Activated naive CD4-positive, alpha-beta T cell treated with anti-CD3 and anti-CD28 coated beads for 36 hours (primary cell): ENCODE results near the gene LGR5. TPM values are rescaled to one million over a fixed set of nuclear protein-coding genes. Genes with fewer than 3 reads are reported as not detected.

Experiments used
- CTCF ChIA-PET: fragments of 350-600 bp; sonication (Branson Sonifier 250); formaldehyde crosslinking; loops from one replicate; lab custom pipeline; 2021; ENCODE audit warnings: antibody characterized with exemption; lab: Charles Lee
- DNase-seq: peaks from one replicate; pipeline ENCODE4 v3.0.0-alpha.2; 2020
- H3K27ac Mint-ChIP-seq: one replicate; pipeline ENCODE4 v1.8.0; 2021; ENCODE audit warnings: mild to moderate bottlenecking, mixed read lengths
- H3K27me3 Mint-ChIP-seq: one replicate; pipeline ENCODE4 v1.8.0; 2021; ENCODE audit warnings: low read depth, mixed read lengths
- H3K36me3 Mint-ChIP-seq: one replicate; pipeline ENCODE4 v1.8.0; 2021; ENCODE audit warnings: low read depth, mixed read lengths
- H3K4me1 Mint-ChIP-seq: one replicate; pipeline ENCODE4 v1.8.0; 2021; ENCODE audit warnings: low read depth, mixed read lengths
- H3K4me3 Mint-ChIP-seq: one replicate; pipeline ENCODE4 v1.8.0; 2021; ENCODE audit warnings: mild to moderate bottlenecking, moderate library complexity, mixed read lengths
- H3K9me3 Mint-ChIP-seq: one replicate; pipeline ENCODE4 v1.8.0; 2021; ENCODE audit warnings: mixed read lengths
- intact Hi-C: fragments of 100-400 bp; cut with micrococcal nuclease; formaldehyde crosslinking; loops from one replicate; pipeline ENCODE4 v1.15.1; 2023
- total RNA-seq, 2 experiments: library from RNA; stranded (reverse); gene quantifications; one replicate each; pipeline ENCODE4 v1.2.3, GENCODE V29; 2021

LGR5 gene, protein sequence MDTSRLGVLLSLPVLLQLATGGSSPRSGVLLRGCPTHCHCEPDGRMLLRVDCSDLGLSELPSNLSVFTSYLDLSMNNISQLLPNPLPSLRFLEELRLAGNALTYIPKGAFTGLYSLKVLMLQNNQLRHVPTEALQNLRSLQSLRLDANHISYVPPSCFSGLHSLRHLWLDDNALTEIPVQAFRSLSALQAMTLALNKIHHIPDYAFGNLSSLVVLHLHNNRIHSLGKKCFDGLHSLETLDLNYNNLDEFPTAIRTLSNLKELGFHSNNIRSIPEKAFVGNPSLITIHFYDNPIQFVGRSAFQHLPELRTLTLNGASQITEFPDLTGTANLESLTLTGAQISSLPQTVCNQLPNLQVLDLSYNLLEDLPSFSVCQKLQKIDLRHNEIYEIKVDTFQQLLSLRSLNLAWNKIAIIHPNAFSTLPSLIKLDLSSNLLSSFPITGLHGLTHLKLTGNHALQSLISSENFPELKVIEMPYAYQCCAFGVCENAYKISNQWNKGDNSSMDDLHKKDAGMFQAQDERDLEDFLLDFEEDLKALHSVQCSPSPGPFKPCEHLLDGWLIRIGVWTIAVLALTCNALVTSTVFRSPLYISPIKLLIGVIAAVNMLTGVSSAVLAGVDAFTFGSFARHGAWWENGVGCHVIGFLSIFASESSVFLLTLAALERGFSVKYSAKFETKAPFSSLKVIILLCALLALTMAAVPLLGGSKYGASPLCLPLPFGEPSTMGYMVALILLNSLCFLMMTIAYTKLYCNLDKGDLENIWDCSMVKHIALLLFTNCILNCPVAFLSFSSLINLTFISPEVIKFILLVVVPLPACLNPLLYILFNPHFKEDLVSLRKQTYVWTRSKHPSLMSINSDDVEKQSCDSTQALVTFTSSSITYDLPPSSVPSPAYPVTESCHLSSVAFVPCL
- not detected for total RNA-seq

- Mint-ChIP-seq H3K4me1 (peaks cover 18% of the 10 kb centered on the region), H3K9me3 (peaks cover 26% of the 10 kb centered on the region), H3K27me3 (peaks cover 55% of the 10 kb centered on the region), H3K36me3 (peaks cover 2% of the 10 kb centered on the region), H3K27ac (no peak within 1 kb of the TSS), H3K4me3 (peak within 1 kb of the TSS; percentile 74)
- peak; percentile 58 for DNase-seq
- intact Hi-C loops: loop anchor here (5.0 kb wide), 2 partner anchors 248 to 313 kb away; partner anchors contain the start of genes RAB21 and TMEM19
- CTCF ChIA-PET: interaction anchor here (1.4 kb wide), 1 partner anchor 307 kb away, joined by 4 read pairs; no protein-coding TSS in a partner anchor
Observed at GRCh38 chr12:71439613-71440344, at the start of gene LGR5. TSS of gene LGR5 (plus strand) at chr12:71439798. CDS start at chr12:71440081, 283 bp downstream.

- CTCF ChIA-PET: interaction anchor here (0.7 to 1.8 kb wide), 10 partner anchors 8 to 355 kb away, joined by 3 to 12 read pairs (median 3); no protein-coding TSS in a partner anchor
- Mint-ChIP-seq H3K27me3 (peaks cover 12% of the 10 kb centered on the region), H3K36me3 (no peaks in the 10 kb centered on the region), H3K9me3 (no peaks in the 10 kb centered on the region), H3K4me1 (no peaks in the 10 kb centered on the region), H3K4me3 (no peak overlapping the region), H3K27ac (no peak overlapping the region)
- DNase-seq: no peak
- intact Hi-C loops: loop anchor here (1.0 kb wide), 2 partner anchors 175 to 659 kb away; no protein-coding TSS in a partner anchor
Observed at GRCh38 chr12:71392521-71393145, 47.0 kb upstream of the LGR5 start.

DNA sequence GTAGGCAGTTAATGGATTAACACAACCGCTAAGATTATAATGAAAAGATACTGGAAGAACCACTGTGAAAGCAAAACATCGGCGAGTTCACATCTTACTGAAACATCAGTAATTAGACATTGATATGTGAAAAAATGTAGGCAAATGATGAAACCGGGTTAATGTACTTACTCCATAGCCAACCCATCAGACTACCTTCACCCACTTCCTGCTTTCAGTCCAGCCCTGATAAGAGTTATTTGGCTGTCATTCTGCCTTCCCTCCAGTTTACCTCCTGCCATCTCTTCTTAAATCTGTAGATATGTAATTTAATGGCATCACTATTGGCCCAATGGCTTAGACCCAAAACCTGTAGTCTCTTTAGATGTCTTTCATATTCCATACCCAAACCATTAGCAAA is 46.0 kb upstream of the LGR5 start:
- DNase-seq: no peak
- Mint-ChIP-seq H3K4me1 (no peaks in the 10 kb centered on the region), H3K27ac (no peak overlapping the region), H3K27me3 (peaks cover 8% of the 10 kb centered on the region), H3K36me3 (no peaks in the 10 kb centered on the region), H3K4me3 (no peak overlapping the region), H3K9me3 (no peaks in the 10 kb centered on the region)
- intact Hi-C loops: no loop called here
- CTCF ChIA-PET: interaction anchor here (1.1 to 1.6 kb wide), 2 partner anchors 354 to 803 kb away, joined by 3 to 12 read pairs; no protein-coding TSS in a partner anchor

DNA sequence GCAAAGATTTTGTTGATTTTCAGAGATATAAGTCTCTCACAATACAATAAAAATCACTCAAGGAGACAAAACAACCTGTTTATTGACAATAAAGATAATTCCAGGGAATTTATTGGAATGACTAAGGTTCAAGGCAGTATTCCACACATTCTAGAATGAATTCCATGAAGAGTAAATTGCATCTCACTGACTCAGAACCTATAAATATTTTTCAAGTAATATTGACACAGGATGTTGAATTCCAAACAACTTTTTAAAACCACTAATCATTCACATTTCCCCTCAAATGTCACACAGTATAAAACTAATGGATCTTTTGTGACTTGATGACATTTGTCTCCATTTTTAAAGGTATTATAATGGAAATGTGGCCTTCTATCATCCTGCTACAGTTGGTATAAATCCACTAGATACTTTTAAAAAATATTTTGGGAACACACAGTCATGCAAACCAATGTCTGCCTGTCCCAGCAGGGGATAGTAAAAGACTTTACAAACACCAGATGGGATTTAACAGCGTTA is 42.1 kb upstream of the LGR5 start:
- peaks cover under 1% of the 10 kb centered on the region for H3K27me3 Mint-ChIP-seq
- CTCF ChIA-PET: no interaction called here
- H3K9me3 Mint-ChIP-seq: no peaks in the 10 kb centered on the region
- intact Hi-C loops: no loop called here
- no peak overlapping the region for H3K4me3 Mint-ChIP-seq
- no peak for DNase-seq
- H3K27ac Mint-ChIP-seq: no peak overlapping the region
- H3K36me3 Mint-ChIP-seq: no peaks in the 10 kb centered on the region
- H3K4me1 Mint-ChIP-seq: no peaks in the 10 kb centered on the region

DNA sequence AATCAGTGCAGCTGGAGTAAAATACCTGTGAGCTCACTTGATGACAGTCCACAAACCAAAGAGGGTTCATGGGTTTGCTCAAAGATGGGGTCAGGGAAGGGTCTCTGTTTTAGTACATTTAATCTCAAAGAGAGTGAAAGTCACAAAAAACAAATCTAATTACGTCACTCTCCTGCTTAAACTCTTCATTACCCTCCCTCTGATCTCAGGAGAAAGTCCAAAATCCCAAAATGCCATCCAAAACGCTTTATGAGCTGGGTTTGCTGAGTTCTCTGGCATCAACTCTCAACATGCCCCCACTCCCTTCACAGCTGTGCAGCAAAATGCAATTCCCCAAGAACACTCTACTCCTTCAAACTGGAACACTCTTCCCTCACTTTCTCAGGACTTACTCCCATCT is 40.4 kb upstream of the LGR5 start:
- Mint-ChIP-seq H3K4me1 (no peaks in the 10 kb centered on the region), H3K9me3 (no peaks in the 10 kb centered on the region), H3K4me3 (no peak overlapping the region), H3K36me3 (no peaks in the 10 kb centered on the region), H3K27ac (no peak overlapping the region), H3K27me3 (peaks cover 10% of the 10 kb centered on the region)
- DNase-seq: no peak
- intact Hi-C loops: no loop called here
- CTCF ChIA-PET: interaction anchor here (1.4 kb wide), 1 partner anchor 11 kb away, joined by 3 read pairs; no protein-coding TSS in a partner anchor

DNA sequence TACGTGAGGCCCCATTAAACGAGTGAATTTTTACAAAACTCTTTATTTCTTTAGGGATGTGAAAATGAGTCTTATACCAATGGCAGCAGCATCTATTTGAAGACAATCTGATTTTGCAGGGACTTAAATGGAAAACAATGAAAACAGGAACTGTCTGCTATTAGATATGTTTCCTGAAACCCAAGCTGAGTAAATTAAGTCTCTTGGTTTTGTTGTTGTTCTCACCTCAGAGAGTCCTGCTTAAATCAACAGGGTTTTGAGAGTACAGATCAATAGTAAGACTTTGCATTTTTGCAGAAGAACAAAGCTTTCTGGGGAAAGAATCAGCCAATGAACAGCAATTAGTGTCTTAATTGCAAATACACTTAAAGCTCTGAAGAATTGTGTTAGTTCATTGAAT is 39.1 kb upstream of the LGR5 start:
- DNase-seq: no peak
- CTCF ChIA-PET: interaction anchor here (0.5 to 2.4 kb wide), 3 partner anchors 8 to 346 kb away, joined by 3 to 10 read pairs (median 7); no protein-coding TSS in a partner anchor
- H3K4me1 Mint-ChIP-seq: no peaks in the 10 kb centered on the region
- no peak overlapping the region for H3K4me3 Mint-ChIP-seq
- H3K27ac Mint-ChIP-seq: no peak overlapping the region
- no peaks in the 10 kb centered on the region for H3K9me3 Mint-ChIP-seq
- H3K36me3 Mint-ChIP-seq: no peaks in the 10 kb centered on the region
- intact Hi-C loops: no loop called here
- peaks cover 14% of the 10 kb centered on the region for H3K27me3 Mint-ChIP-seq

GRCh38 chr12:71405884-71406283 is 33.7 kb upstream of the LGR5 start:
- Mint-ChIP-seq H3K4me3 (no peak overlapping the region), H3K9me3 (peaks cover 13% of the 10 kb centered on the region), H3K27me3 (peaks cover 26% of the 10 kb centered on the region), H3K27ac (no peak overlapping the region), H3K36me3 (peaks cover 2% of the 10 kb centered on the region), H3K4me1 (no peaks in the 10 kb centered on the region)
- CTCF ChIA-PET: no interaction called here
- intact Hi-C loops: no loop called here
- no peak for DNase-seq

GRCh38 chr12:71407732-71408131 is 31.9 kb upstream of the LGR5 start:
- no peak for DNase-seq
- H3K27me3 Mint-ChIP-seq: peaks cover 30% of the 10 kb centered on the region
- intact Hi-C loops: no loop called here
- peaks cover 17% of the 10 kb centered on the region for H3K9me3 Mint-ChIP-seq
- H3K4me3 Mint-ChIP-seq: no peak overlapping the region
- no peak overlapping the region for H3K27ac Mint-ChIP-seq
- CTCF ChIA-PET: interaction anchor here (0.9 kb wide), 1 partner anchor 15 kb away, joined by 3 read pairs; no protein-coding TSS in a partner anchor
- peaks cover 4% of the 10 kb centered on the region for H3K36me3 Mint-ChIP-seq
- no peaks in the 10 kb centered on the region for H3K4me1 Mint-ChIP-seq

DNA sequence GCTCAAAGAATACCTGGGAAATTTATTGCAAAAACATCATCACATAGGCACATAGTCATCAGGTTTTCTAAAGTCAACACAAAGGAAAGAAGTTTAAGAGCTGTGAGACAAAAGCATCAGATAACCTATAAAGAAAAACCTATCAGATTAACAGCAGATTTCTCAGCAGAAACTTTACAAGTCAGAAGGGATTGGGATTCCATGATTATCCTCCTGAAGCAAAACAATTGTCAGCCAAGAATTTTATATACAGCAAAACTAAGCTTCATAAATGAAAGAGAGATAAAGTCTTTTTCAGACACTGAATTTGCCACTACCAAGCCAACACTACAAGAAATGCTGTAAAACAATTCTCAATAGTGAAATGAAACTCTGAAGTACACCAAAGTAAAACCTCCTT is 28.8 kb upstream of the LGR5 start:
- H3K36me3 Mint-ChIP-seq: peaks cover 4% of the 10 kb centered on the region
- CTCF ChIA-PET: interaction anchor here (0.9 to 2.2 kb wide), 2 partner anchors 11 to 336 kb away, joined by 3 to 9 read pairs; no protein-coding TSS in a partner anchor
- no peak for DNase-seq
- H3K4me3 Mint-ChIP-seq: no peak overlapping the region
- peaks cover 17% of the 10 kb centered on the region for H3K9me3 Mint-ChIP-seq
- intact Hi-C loops: no loop called here
- peaks cover 17% of the 10 kb centered on the region for H3K27me3 Mint-ChIP-seq
- no peak overlapping the region for H3K27ac Mint-ChIP-seq
- H3K4me1 Mint-ChIP-seq: no peaks in the 10 kb centered on the region

DNA sequence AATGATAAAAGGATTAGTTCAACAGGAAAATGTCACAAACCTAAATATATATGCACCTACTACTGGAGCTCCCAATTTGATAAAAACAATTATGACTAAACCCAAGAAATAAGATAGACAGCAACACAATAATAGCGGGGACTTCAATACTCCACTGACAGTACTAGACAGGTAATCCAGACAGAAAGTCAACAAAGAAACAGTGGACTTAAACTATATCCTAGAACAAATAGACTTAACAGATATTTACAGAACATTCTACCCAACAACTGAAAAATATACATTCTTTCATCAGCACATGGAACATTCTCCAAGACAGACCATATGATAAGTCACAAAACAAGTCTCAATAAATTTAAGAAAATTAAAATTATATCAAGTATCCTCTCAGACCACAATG is 28.0 kb upstream of the LGR5 start:
- CTCF ChIA-PET: interaction anchor here (1.2 to 2.2 kb wide), 2 partner anchors 157 to 335 kb away, joined by 3 to 9 read pairs; no protein-coding TSS in a partner anchor
- no peak for DNase-seq
- H3K4me1 Mint-ChIP-seq: no peaks in the 10 kb centered on the region
- H3K9me3 Mint-ChIP-seq: peaks cover 17% of the 10 kb centered on the region
- intact Hi-C loops: no loop called here
- H3K27me3 Mint-ChIP-seq: peaks cover 13% of the 10 kb centered on the region
- no peak overlapping the region for H3K4me3 Mint-ChIP-seq
- H3K27ac Mint-ChIP-seq: no peak overlapping the region
- peaks cover 4% of the 10 kb centered on the region for H3K36me3 Mint-ChIP-seq
